Urinary bladder (tissue), 4 donors: ENCODE data around the gene ATP6AP1. TPM values are rescaled to one million over a fixed set of nuclear protein-coding genes. Genes with fewer than 3 reads are reported as not detected.
"Not testable (repeated sequence)": the region's sequence is repeated elsewhere in the genome, so short reads cannot be mapped to it uniquely, and the experiment has no call there.

Experiments used
- DNase-seq: peaks from one replicate; pipeline ENCODE4 v3.0.0-alpha.2; 2015; ENCODE audit errors: extremely low spot score
- H3K27ac ChIP-seq: one replicate; pipeline ENCODE4 v1.5.1; 2013; ENCODE audit warnings: low read depth, mild to moderate bottlenecking, moderate library complexity
- H3K36me3 ChIP-seq: one replicate; pipeline ENCODE4 v1.6.1; 2013; ENCODE audit warnings: mild to moderate bottlenecking, moderate library complexity; ENCODE audit not compliant: insufficient read depth
- H3K4me1 ChIP-seq: one replicate; pipeline ENCODE4 v1.6.1; 2013; ENCODE audit warnings: mild to moderate bottlenecking, moderate library complexity; ENCODE audit not compliant: insufficient read depth
- H3K4me3 ChIP-seq: one replicate; pipeline ENCODE4 v1.5.1; 2013; ENCODE audit warnings: low read depth, low read length
- WGBS: extraction: QIAGEN DNeasy Blood & Tissue Kit; methylation state at CpG from one replicate; pipeline ENCODE4 v1.1.7; 2013; 5-methylcytosine and 5-hydroxymethylcytosine counted together
- polyA plus RNA-seq: library from polyadenylated mRNA; stranded (reverse); fragments of 200-250 nt; gene quantifications from one replicate; pipeline ENCODE4 v1.2.3, GENCODE V29; 2013
- total RNA-seq: library from RNA; depleted of rRNA; stranded (reverse); fragments of >200 nt; gene quantifications from one replicate; pipeline ENCODE4 v1.2.3, GENCODE V29; 2014
- donor health status: healthy with polysubstance abuse.
- donor health status: healthy.

Gene ATP6AP1
- total and polyA plus RNA-seq, 2 donors: 25.5 to 91.8 TPM

GRCh38 chrX:154389812-154390747, 38.4 kb upstream of the ATP6AP1 start:
- not testable (repeated sequence) for H3K36me3 ChIP-seq, H3K4me1 ChIP-seq, H3K4me3 ChIP-seq, DNase-seq, H3K27ac ChIP-seq
- 0% methylated on average over 9 of the region's 121 CpGs for WGBS

GRCh38 chrX:154396363-154396762, 32.1 kb upstream of the ATP6AP1 start:
- WGBS: 83% methylated on average over 17 of the region's 17 CpGs
- H3K4me1 ChIP-seq, H3K36me3 ChIP-seq, H3K27ac ChIP-seq, DNase-seq, H3K4me3 ChIP-seq: not testable (repeated sequence)

- Histone ChIP-seq H3K27ac (peak overlapping the region; percentile 98), H3K4me1 (no peaks in the 10 kb centered on the region), H3K4me3 (peak overlapping the region; percentile 53), H3K36me3 (peaks cover 3% of the 10 kb centered on the region)
- DNase-seq: no peak
- 2% methylated on average over 52 of the region's 53 CpGs for WGBS
These were observed 31.2 kb upstream of the ATP6AP1 start for GRCh38 chrX:154396973-154397887.

GRCh38 chrX:154397888-154398667, 30.4 kb upstream of the ATP6AP1 start, which contains the start of gene RPL10:
Gene RPL10, plus strand, starts transcription at chrX:154398377. Its CDS starts 143 bp downstream, at chrX:154398520.
- peak; percentile 86 for DNase-seq

GRCh38 chrX:154398668-154399526, 29.6 kb upstream of the ATP6AP1 start:
- H3K4me1 ChIP-seq: no peaks in the 10 kb centered on the region
- peak overlapping the region; percentile 83 for H3K27ac ChIP-seq
- H3K4me3 ChIP-seq: peak overlapping the region; percentile 66
- peak; percentile 62 for DNase-seq
- 2% methylated on average over 49 of the region's 49 CpGs for WGBS
- H3K36me3 ChIP-seq: peaks cover 3% of the 10 kb centered on the region

More at GRCh38 chrX:154397888-154398667, 30.4 kb upstream of the ATP6AP1 start, which contains the start of gene RPL10:
- peak within 1 kb of the TSS; percentile 98 for H3K27ac ChIP-seq
- H3K4me3 ChIP-seq: peak within 1 kb of the TSS; percentile 66
- peaks cover 3% of the 10 kb centered on the region for H3K36me3 ChIP-seq
- under 1% methylated on average over 69 of the region's 69 CpGs for WGBS
- H3K4me1 ChIP-seq: no peaks in the 10 kb centered on the region

GRCh38 chrX:154399527-154400368, 28.7 kb upstream of the ATP6AP1 start:
- DNase-seq: no peak
- 36% methylated on average over 14 of the region's 14 CpGs for WGBS
- Histone ChIP-seq H3K36me3 (peaks cover 3% of the 10 kb centered on the region), H3K4me3 (peak overlapping the region; percentile 66), H3K27ac (no peak overlapping the region), H3K4me1 (no peaks in the 10 kb centered on the region)

- not testable (repeated sequence) for H3K4me1 ChIP-seq, H3K27ac ChIP-seq, H3K36me3 ChIP-seq, DNase-seq, H3K4me3 ChIP-seq
- WGBS: 76% methylated on average over 6 of the region's 6 CpGs
These were observed 28.1 kb upstream of the ATP6AP1 start for GRCh38 chrX:154400369-154400817.

- Histone ChIP-seq H3K4me3 (no peak overlapping the region), H3K36me3 (peaks cover 3% of the 10 kb centered on the region), H3K27ac (peak overlapping the region; percentile 45), H3K4me1 (no peaks in the 10 kb centered on the region)
- WGBS: 40% methylated on average over 6 of the region's 6 CpGs
- DNase-seq: no peak
These were observed 27.3 kb upstream of the ATP6AP1 start for GRCh38 chrX:154401045-154401799.

- 50% methylated on average over 6 of the region's 6 CpGs for WGBS
- H3K27ac ChIP-seq: no peak overlapping the region
- no peak overlapping the region for H3K4me3 ChIP-seq
- DNase-seq: no peak
- peaks cover 3% of the 10 kb centered on the region for H3K36me3 ChIP-seq
- no peaks in the 10 kb centered on the region for H3K4me1 ChIP-seq
These were observed 26.4 kb upstream of the ATP6AP1 start for GRCh38 chrX:154401918-154402621.

GRCh38 chrX:154402622-154403127, 25.8 kb upstream of the ATP6AP1 start:
- no peak for DNase-seq
- WGBS: 79% methylated on average over 19 of the region's 19 CpGs
- H3K36me3 ChIP-seq: peaks cover 3% of the 10 kb centered on the region
- H3K4me3 ChIP-seq: no peak overlapping the region
- H3K27ac ChIP-seq: no peak overlapping the region
- no peaks in the 10 kb centered on the region for H3K4me1 ChIP-seq
